ENCODE data around the gene C17orf58.
"Not testable (repeated sequence)": the region's sequence is repeated elsewhere in the genome, so short reads cannot be mapped to it uniquely, and the experiment has no call there.

The C17orf58 gene

GRCh38 chr17:67962156-67962555 lies 34.1 kb downstream of the C17orf58 start:
- not testable (repeated sequence) for DNase-seq (ENCODE audit: low read depth in 2 of 3, low spot score in 1 of 3)

DNA sequence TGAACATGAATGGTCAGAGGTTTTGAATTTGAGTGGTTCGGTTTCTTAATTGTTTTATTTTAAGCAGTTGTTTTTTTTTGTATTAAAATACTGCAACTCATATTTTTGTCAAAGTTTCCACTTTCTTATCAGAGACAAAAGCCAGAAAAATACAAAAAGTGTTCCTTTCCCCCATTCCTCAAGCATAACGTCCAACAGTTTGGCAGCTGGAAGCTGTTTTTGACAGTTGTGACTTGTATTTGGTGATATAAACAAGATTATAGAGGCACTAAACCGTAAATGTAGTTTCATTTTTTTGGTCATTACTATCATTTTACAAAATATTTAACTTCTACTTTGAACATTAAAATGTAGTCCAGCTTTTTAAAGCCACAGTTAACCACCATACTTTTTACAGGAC lies 36.0 kb downstream of the C17orf58 start:
- DNase-seq (ENCODE audit: low read depth in 2 of 3, low spot score in 1 of 3): not testable (repeated sequence)

DNA sequence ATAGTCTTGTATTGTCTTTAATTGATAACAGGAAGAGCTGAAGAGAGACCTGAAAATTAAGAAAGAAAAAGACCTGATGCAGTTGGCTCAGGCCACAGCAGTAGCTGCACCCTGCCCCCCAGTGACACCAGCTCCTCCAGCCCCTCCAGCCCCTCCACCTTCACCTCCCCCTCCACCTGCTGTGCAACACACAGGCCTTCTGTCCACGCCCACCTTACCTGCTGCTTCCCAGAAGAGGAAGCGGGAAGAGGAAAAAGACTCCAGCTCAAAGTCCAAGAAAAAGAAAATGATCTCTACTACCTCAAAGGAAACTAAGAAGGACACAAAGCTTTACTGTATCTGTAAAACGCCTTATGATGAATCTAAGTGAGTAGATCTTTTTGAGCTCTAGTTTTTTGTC lies 36.8 kb downstream of the C17orf58 start:
- DNase-seq (ENCODE audit: low read depth in 2 of 3, low spot score in 1 of 3): no peak

GRCh38 chr17:67950945-67951344 lies 45.3 kb downstream of the C17orf58 start:
- no peak for DNase-seq (ENCODE audit: low read depth in 2 of 3, low spot score in 1 of 3)

DNA sequence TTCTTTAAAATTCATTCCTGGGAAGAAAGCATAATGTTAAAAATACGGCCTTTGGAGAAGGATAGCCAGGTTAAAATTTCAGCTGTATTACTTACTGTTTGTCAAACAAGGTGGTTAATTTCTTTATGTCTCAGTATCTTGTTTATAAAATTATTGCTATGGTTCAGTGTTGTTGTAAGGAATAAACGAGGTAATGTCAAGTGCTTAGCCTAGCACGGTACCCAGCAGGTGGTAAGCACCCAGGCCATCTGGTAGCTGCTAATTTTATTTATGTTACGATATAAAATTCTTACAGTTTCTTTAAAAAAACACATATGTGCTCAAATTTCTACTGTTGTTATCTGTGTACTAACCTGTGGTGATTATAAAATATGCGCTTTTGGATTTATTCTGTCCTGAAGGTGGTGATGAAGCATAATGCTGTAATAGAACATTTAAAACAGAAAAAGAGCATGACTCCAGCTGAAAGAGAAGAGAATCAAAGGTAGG lies 48.9 kb downstream of the C17orf58 start:
- DNase-seq (ENCODE audit: low read depth in 2 of 3, low spot score in 1 of 3): no peak

GRCh38 chr17:67946513-67946912 lies 49.8 kb downstream of the C17orf58 start:
- no peak for DNase-seq (ENCODE audit: low read depth in 2 of 3, low spot score in 1 of 3)

GRCh38 chr17:67944035-67944434 lies 52.2 kb downstream of the C17orf58 start:
- DNase-seq (ENCODE audit: low read depth in 2 of 3, low spot score in 1 of 3): no peak

DNA sequence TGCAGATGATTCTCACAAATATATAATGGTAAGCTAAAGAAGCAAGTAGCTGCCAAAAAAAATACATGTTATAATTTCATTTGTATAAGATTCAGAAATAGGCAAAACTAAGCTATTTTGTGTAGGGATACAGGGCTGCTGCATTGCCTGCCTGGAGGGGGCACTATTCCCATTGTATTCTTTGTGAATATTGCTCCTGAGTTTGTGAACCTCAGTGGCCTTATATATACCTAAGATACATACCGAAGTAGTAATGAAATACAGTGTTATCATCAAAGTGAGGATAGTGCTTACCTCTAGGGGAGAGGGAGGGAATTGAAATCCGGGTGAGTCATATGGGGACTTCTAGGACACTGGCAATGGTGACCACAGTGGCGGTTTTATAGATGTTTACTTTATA lies 53.5 kb downstream of the C17orf58 start:
- DNase-seq (ENCODE audit: low read depth in 2 of 3, low spot score in 1 of 3): no peak
